Right lobe of liver (tissue), 6 donors: ENCODE data around the gene ASF1B. TPM values are rescaled to one million over a fixed set of nuclear protein-coding genes. Genes with fewer than 3 reads are reported as not detected.

Experiments used
- ATAC-seq, 4 donors: fragments of 200-7000 bp; cut with Tn5 transposase; one replicate each; pipeline ENCODE4 v1.9.1; 2020; ENCODE audit warnings: mild to moderate bottlenecking in 4 of 4, moderate library complexity in 4 of 4
- DNase-seq, 3 donors: peaks; one replicate each; pipeline ENCODE4 v3.0.0-alpha.2; 2020
- H3K27ac ChIP-seq, 3 donors: fragments of 200-600 bp; one replicate each; pipeline ENCODE4 v1.8.0; 2022
- H3K27me3 ChIP-seq, 2 donors: fragments of 200-600 bp; one replicate each; pipeline ENCODE4 v1.8.0; 2022
- H3K36me3 ChIP-seq, 4 donors: fragments of 200-600 bp; sonication (generic) in 1 of 4; one replicate each; pipeline versions ENCODE4 v1.5.1 to v1.8.0; 2017 to 2022; ENCODE audit warnings: control low read depth in 1 of 4
- H3K4me1 ChIP-seq, 4 donors: fragments of 200-600 bp; sonication (generic) in 1 of 4; one replicate each; pipeline versions ENCODE4 v1.5.1 to v1.8.0; 2017 to 2022; ENCODE audit warnings: control low read depth in 1 of 4
- H3K4me3 ChIP-seq, 3 donors: fragments of 200-600 bp; one replicate each; pipeline ENCODE4 v1.8.0; 2022
- H3K9me3 ChIP-seq, 4 donors: fragments of 200-600 bp; sonication (generic) in 1 of 4; one replicate each; pipeline versions ENCODE4 v1.5.1 to v1.8.0; 2017 to 2022; ENCODE audit warnings: control low read depth in 1 of 4
- POLR2A ChIP-seq: fragments of 450-650 bp; IDR thresholded peaks from one replicate; pipeline ENCODE4 v1.6.1; 2017; ENCODE audit warnings: antibody characterized with exemption, mild to moderate bottlenecking
- WGBS: methylation state at CpG from one replicate; pipeline ENCODE4 v1.1.6; 2018; ENCODE audit warnings: low coverage, low lambda C conversion rate; ENCODE audit not compliant: insufficient coverage; ENCODE audit errors: missing lambda C conversion rate; 5-methylcytosine and 5-hydroxymethylcytosine counted together
- intact Hi-C, 2 donors: fragments of 100-400 bp; cut with DNase I; formaldehyde crosslinking; loops; one replicate each; pipeline versions ENCODE4 v1.11.2 to v1.14.1; 2022
- total RNA-seq, 6 experiments: library from RNA; depleted of rRNA in 2 of 6; stranded (reverse); fragments of >200 nt in 2 of 6; fragmentation: NEBNext Ultra II Directional in 3 of 6; extraction: Animal tissue kit (Norgen Biotek cat#: 25700) in 3 of 6; gene quantifications; one replicate each; pipeline versions ENCODE4 v1.1.0 to v1.2.4, GENCODE V29; 2016 to 2023
- TF ChIP-seq, protein P1 (sequence below), 4 donors: fragments of 200-600 bp in 3 of 4; fragments of 450-650 bp in 1 of 4; IDR thresholded peaks; one replicate each; pipeline versions ENCODE4 v1.5.1 to v1.8.0; 2016 to 2022; ENCODE audit warnings: antibody characterized with exemption in 4 of 4, mild to moderate bottlenecking in 2 of 4
- donor health status: DM: no; HTN: yes; CAD: no.
- donor health status: DM: no; HTN: no; CAD: no.
- donor health status: DM: no; HTN: no; CAD: no.
- donor health status: DM: no; HTN: yes; CAD: no.
- donor health status: DM: no; HTN: yes; CAD: no.

Gene ASF1B
- total RNA-seq, 6 experiments from 2014 or later = 0.24 to 5.3 (median 0.61) TPM

DNA sequence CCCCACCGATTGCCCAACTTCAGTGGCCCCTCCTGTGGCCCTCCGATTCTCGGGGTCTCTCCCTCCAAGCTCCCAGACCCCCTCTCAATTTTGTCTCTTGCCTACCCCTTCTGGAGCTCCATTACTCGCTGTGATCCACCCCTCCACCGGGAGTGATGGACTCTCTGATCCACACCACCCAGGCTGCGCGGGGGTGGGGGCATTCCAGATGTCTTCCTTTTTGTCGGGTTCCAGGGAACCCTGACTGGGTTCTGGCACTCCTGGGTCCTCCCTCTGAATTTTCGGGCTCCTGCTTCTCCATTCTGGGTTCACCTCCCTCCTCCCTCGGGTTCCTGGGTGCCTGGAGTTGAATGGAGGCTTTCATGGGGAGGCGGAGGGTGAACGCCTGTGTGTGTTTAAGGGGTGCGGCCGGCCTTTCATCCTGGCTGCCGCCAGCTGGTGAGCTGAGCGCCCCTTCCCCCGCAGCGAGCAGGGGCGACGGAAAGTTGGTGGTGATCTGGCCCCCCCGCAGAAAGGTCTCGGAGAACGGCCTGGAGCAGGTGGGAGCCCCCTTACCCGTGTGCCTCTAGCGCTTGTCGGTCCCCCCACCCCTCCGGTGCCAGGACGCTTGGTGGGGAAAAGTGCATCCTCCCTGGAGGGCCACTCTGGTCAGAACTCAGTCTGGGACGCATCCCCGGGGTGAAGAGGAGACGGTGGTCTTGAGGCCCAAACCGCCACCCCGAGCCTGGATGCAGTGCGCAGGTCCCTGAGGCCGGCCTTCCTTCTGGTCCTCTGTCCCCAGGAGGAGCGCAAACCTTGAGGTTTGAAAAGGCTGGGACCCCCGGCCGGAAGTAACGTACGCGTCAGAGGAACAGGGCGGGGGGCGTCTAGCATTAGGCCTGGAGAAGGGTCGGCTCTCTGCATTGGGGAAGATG lies 62.2 kb downstream of the ASF1B start:
- Histone ChIP-seq H3K27ac (peak overlapping the region; percentile 58 to 82 (median 69)), H3K4me3 (peak overlapping the region; percentile 68 to 75 (median 69)), H3K27me3 (no peaks in the 10 kb centered on the region), H3K36me3 (no peaks in the 10 kb centered on the region), H3K9me3 (no peaks in the 10 kb centered on the region), H3K4me1 (peaks cover 0 to 18% (median 8%) of the 10 kb centered on the region in 4 donors)
- WGBS = under 1% methylated on average over 17 of the region's 44 CpGs
- ATAC-seq (peak in 1 of 4 donors; percentile 0), DNase-seq (peak in 1 of 3 donors; percentile 63)
- intact Hi-C loops = no loop called here
- no peak for TF ChIP-seq POLR2A
- TF ChIP-seq, protein P1, sequence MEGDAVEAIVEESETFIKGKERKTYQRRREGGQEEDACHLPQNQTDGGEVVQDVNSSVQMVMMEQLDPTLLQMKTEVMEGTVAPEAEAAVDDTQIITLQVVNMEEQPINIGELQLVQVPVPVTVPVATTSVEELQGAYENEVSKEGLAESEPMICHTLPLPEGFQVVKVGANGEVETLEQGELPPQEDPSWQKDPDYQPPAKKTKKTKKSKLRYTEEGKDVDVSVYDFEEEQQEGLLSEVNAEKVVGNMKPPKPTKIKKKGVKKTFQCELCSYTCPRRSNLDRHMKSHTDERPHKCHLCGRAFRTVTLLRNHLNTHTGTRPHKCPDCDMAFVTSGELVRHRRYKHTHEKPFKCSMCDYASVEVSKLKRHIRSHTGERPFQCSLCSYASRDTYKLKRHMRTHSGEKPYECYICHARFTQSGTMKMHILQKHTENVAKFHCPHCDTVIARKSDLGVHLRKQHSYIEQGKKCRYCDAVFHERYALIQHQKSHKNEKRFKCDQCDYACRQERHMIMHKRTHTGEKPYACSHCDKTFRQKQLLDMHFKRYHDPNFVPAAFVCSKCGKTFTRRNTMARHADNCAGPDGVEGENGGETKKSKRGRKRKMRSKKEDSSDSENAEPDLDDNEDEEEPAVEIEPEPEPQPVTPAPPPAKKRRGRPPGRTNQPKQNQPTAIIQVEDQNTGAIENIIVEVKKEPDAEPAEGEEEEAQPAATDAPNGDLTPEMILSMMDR (IDR thresholded peaks at IDR 0.05) = no peak

DNA sequence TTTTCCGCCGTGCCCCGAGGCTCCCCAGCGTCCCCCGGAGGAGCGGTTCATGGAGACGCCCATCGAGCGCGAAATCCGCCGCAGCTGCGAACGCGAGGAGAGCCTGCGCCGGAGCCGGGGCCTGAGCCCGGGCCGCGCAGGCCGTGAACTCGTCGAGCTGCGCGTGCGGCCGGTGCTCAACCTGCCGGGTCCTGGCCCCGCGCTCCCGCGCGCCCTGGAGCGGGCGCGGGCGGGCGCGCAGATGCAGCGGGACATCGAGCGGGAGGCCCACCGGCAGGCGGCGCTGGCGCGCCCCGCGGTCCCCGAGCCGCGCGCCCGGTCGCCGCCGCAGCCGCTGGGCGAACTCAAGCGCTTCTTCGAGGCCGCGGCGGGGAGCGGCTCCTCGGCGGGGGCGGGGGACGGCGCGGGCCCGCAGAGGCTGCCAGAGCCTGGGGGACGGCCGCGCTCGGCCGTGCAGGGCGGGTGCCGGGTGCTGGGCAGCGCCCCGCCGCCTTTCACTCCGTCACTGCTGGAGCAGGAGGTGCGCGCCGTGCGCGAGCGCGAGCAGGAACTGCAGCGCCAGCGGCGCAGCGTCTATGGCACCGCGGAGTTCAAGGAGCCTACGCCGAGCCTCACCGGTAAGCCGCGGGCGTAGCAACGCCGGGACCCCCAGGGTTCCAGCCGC lies 63.0 kb downstream of the ASF1B start:
- 0% methylated on average over 8 of the region's 106 CpGs for WGBS
- Histone ChIP-seq H3K27me3 (no peaks in the 10 kb centered on the region), H3K9me3 (no peaks in the 10 kb centered on the region), H3K4me1 (peaks cover 0 to 18% (median 8%) of the 10 kb centered on the region in 4 donors), H3K4me3 (peak overlapping the region; percentile 68 to 75 (median 69)), H3K27ac (peak overlapping the region; percentile 69 to 82 (median 82)), H3K36me3 (no peaks in the 10 kb centered on the region)
- ATAC-seq (peak; percentile 27 to 64 (median 44)), DNase-seq (peak; percentile 80 to 83 (median 83))
- intact Hi-C loops = no loop called here
- TF ChIP-seq POLR2A = no peak
- TF ChIP-seq, protein P1 (IDR thresholded peaks at IDR 0.05) = peak; percentile 16 to 95 (median 58)

DNA sequence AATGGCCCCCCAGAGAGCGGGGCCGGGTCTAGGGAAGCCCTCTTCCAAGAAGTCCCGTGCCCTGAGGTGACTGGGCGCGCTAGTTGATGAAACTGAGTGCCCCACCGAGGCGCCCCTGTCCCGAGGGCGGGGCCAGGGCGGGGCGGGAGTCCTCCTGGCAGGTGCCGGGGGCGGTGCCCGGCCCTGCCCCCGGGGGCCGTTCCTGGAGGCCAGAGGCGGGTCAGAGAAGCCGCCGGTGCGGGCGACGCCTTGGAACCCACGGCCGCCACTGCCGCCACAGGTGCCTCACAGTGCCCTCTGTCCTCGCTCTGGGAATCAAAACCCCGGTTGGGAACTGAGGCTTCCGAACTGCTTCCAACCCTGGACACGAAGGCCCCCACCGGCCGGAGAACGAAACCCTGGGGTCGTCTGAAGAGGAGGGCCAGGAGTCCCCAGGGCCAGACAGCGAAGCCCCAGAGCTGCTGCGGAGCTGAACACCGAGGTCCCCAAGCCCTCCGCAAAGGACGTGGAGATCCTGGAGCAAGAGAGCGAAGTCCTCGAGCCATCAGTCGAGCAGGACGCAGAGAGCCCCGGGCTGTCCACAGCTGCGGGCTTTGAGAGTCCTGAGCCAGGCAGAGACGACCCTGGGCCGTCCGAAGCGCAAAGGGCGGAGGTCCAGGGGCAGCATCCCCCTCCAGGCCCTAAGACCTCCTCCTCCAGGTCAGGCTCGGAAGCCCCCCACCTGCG lies 63.7 kb downstream of the ASF1B start, which contains the start of gene MISP3:
Gene MISP3 (plus strand): TSS at position 252 of the 726 bp plus-strand sequence. CDS start 524 bp downstream, outside the sequence.
- H3K36me3 ChIP-seq = no peaks in the 10 kb centered on the region
- intact Hi-C loops = no loop called here
- no peaks in the 10 kb centered on the region for H3K9me3 ChIP-seq
- WGBS = 0% methylated on average over 9 of the region's 51 CpGs
- DNase-seq (peak; percentile 87 to 92 (median 89)), ATAC-seq (peak; percentile 73 to 84 (median 76))
- peak within 1 kb of the TSS; percentile 68 to 75 (median 69) for H3K4me3 ChIP-seq
- H3K4me1 ChIP-seq = peaks cover 0 to 18% (median 8%) of the 10 kb centered on the region in 4 donors
- H3K27ac ChIP-seq = peak within 1 kb of the TSS; percentile 74 to 82 (median 82)
- no peaks in the 10 kb centered on the region for H3K27me3 ChIP-seq
- TF ChIP-seq, protein P1 (IDR thresholded peaks at IDR 0.05) = no peak
- no peak for TF ChIP-seq POLR2A
